Lower leg skin (tissue), 4 donors: Measurements from ENCODE around the gene ASPG. TPM values are rescaled to one million over a fixed set of nuclear protein-coding genes. Genes with fewer than 3 reads are reported as not detected.

Experiments used
- DNase-seq, 2 donors: peaks; one replicate each; pipeline ENCODE4 v3.0.0-alpha.2; 2019; ENCODE audit warnings: low spot score in 2 of 2
- H3K4me3 ChIP-seq: fragments of 200-600 bp; sonication (generic); 2 replicates; pipeline ENCODE4 v1.5.1; 2017; ENCODE audit warnings: mild to moderate bottlenecking, low read depth; ENCODE audit not compliant: poor library complexity, severe bottlenecking
- POLR2A ChIP-seq, 2 donors: fragments of 450-650 bp; IDR thresholded peaks; one replicate each; pipeline ENCODE4 v1.6.1; 2016 to 2017; ENCODE audit warnings: antibody characterized with exemption in 2 of 2, mild to moderate bottlenecking in 1 of 2, moderate library complexity in 1 of 2
- WGBS, 2 donors: methylation state at CpG; one replicate each; pipeline ENCODE4 v1.1.5; 2018; 5-methylcytosine and 5-hydroxymethylcytosine counted together
- intact Hi-C: fragments of 100-400 bp; cut with DNase I; formaldehyde crosslinking; loops from one replicate; pipeline ENCODE4 v1.15.0; 2023; ENCODE audit warnings: low total_unique reads
- total RNA-seq, 4 donors: library from RNA; depleted of rRNA; stranded (reverse); fragments of >200 nt; gene quantifications; one replicate each; pipeline ENCODE4 v1.1.0, GENCODE V29; 2016
- TF ChIP-seq, protein P1 (sequence below), 3 donors: fragments of 450-650 bp; IDR thresholded peaks; one replicate each; pipeline ENCODE4 v1.5.1; 2016; ENCODE audit warnings: antibody characterized with exemption in 3 of 3, mild to moderate bottlenecking in 3 of 3, moderate library complexity in 2 of 3

ASPG gene
- total RNA-seq, 4 donors from 2014 or later, result 12.1 to 56.6 (median 25.4) TPM

- intact Hi-C loops, result no loop called here
Observed at GRCh38 chr14:104040539-104040938, 45.0 kb upstream of the ASPG start.

DNA sequence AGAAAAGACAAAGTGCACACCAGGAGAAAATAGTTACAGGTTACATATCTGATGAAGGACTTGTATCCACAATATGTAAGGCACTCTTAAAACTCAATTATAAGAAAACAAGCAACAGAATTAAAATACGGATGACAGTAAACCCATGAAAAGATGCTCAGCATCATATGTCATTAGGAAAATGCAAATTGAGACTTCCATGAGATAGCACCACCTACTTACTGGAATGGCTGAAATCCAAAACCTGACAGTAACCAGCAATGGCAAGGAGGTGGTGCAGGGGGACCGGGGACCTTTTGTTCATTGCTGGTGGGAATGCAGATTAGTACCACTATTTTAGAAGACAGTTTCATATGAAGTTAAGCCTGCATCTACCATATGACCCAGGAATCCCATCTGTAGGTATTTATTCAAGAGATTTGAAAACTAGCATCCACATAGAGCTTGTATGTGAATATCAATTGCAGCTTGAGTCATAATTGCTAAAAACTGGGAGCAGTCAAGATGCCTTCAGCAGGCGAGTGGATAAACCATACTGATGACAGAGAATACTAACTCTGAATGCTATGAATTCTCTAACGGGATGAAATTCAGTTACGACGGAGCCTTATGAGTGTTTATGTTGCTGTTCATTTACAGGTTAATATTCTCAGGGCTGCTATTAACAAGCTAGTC lies 43.9 kb upstream of the ASPG start:
- no peak for DNase-seq
- intact Hi-C loops, result no loop called here
- TF ChIP-seq POLR2A (IDR thresholded peaks at IDR 0.05), result no peak
- TF ChIP-seq, protein P1, sequence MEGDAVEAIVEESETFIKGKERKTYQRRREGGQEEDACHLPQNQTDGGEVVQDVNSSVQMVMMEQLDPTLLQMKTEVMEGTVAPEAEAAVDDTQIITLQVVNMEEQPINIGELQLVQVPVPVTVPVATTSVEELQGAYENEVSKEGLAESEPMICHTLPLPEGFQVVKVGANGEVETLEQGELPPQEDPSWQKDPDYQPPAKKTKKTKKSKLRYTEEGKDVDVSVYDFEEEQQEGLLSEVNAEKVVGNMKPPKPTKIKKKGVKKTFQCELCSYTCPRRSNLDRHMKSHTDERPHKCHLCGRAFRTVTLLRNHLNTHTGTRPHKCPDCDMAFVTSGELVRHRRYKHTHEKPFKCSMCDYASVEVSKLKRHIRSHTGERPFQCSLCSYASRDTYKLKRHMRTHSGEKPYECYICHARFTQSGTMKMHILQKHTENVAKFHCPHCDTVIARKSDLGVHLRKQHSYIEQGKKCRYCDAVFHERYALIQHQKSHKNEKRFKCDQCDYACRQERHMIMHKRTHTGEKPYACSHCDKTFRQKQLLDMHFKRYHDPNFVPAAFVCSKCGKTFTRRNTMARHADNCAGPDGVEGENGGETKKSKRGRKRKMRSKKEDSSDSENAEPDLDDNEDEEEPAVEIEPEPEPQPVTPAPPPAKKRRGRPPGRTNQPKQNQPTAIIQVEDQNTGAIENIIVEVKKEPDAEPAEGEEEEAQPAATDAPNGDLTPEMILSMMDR (IDR thresholded peaks at IDR 0.05), result no peak
- 87 to 91% methylated on average over 6 of the region's 6 CpGs for WGBS, 2 donors
- H3K4me3 ChIP-seq, result no peak overlapping the region

More at GRCh38 chr14:104040539-104040938, 45.0 kb upstream of the ASPG start:
- no peak for DNase-seq
- no peak overlapping the region for H3K4me3 ChIP-seq
- 49 to 54% methylated on average over 5 of the region's 5 CpGs for WGBS, 2 donors
- TF ChIP-seq, protein P1 (IDR thresholded peaks at IDR 0.05), result no peak
- TF ChIP-seq POLR2A (IDR thresholded peaks at IDR 0.05), result no peak

- TF ChIP-seq POLR2A (IDR thresholded peaks at IDR 0.05), result no peak
- TF ChIP-seq, protein P1 (IDR thresholded peaks at IDR 0.05), result no peak
- WGBS, 2 donors, result 94 to 95% methylated on average over 6 of the region's 6 CpGs
- H3K4me3 ChIP-seq, result no peak overlapping the region
- intact Hi-C loops, result no loop called here
- DNase-seq, result no peak
Observed at GRCh38 chr14:104044016-104044415, 41.5 kb upstream of the ASPG start.

- H3K4me3 ChIP-seq, result no peak overlapping the region
- no peak for DNase-seq
- 90 to 96% methylated on average over 3 of the region's 3 CpGs for WGBS, 2 donors
- TF ChIP-seq, protein P1 (IDR thresholded peaks at IDR 0.05), result no peak
- TF ChIP-seq POLR2A (IDR thresholded peaks at IDR 0.05), result no peak
- intact Hi-C loops, result no loop called here
Observed at GRCh38 chr14:104047761-104048160, 37.7 kb upstream of the ASPG start.

- DNase-seq, result no peak
- TF ChIP-seq POLR2A (IDR thresholded peaks at IDR 0.05), result no peak
- TF ChIP-seq, protein P1 (IDR thresholded peaks at IDR 0.05), result no peak
- 83 to 94% methylated on average over 2 of the region's 2 CpGs for WGBS, 2 donors
- intact Hi-C loops, result no loop called here
- H3K4me3 ChIP-seq, result no peak overlapping the region
Observed at GRCh38 chr14:104048758-104049507, 36.6 kb upstream of the ASPG start.
